GM18907 (cell line): ENCODE data around the gene TLE1.

Source experiments
- ATAC-seq: cut with Tn5 transposase; IDR thresholded peaks from one replicate; pipeline ENCODE4 v1.9.1; 2021; ENCODE audit warnings: mild to moderate bottlenecking, moderate library complexity; ENCODE audit not compliant: unreplicated experiment

The TLE1 gene

GRCh38 chr9:81686614-81687520 lies 2.5 kb downstream of the TLE1 start:
- ATAC-seq = no peak

GRCh38 chr9:81685763-81686613 lies 3.4 kb downstream of the TLE1 start:
- no peak for ATAC-seq

GRCh38 chr9:81684635-81685034 lies 4.7 kb downstream of the TLE1 start:
- no peak for ATAC-seq

GRCh38 chr9:81683704-81684103 lies 5.6 kb downstream of the TLE1 start:
- ATAC-seq = no peak

- no peak for ATAC-seq
Observed at GRCh38 chr9:81683238-81683637, 6.1 kb downstream of the TLE1 start.

- no peak for ATAC-seq
Observed at GRCh38 chr9:81682797-81683196, 6.5 kb downstream of the TLE1 start.

GRCh38 chr9:81682177-81682576 lies 7.2 kb downstream of the TLE1 start:
- ATAC-seq = no peak

- no peak for ATAC-seq
Observed at GRCh38 chr9:81680506-81680905, 8.8 kb downstream of the TLE1 start.

GRCh38 chr9:81680006-81680405 lies 9.3 kb downstream of the TLE1 start:
- no peak for ATAC-seq

GRCh38 chr9:81678088-81678487 lies 11.3 kb downstream of the TLE1 start:
- no peak for ATAC-seq

- no peak for ATAC-seq
Observed at GRCh38 chr9:81676395-81676794, 13.0 kb downstream of the TLE1 start.

GRCh38 chr9:81673310-81673709 lies 16.0 kb downstream of the TLE1 start:
- ATAC-seq = no peak

GRCh38 chr9:81671880-81672280 lies 17.5 kb downstream of the TLE1 start:
- no peak for ATAC-seq

GRCh38 chr9:81669866-81670265 lies 19.5 kb downstream of the TLE1 start:
- ATAC-seq = no peak

GRCh38 chr9:81669041-81669651 lies 20.2 kb downstream of the TLE1 start:
- ATAC-seq = no peak

- ATAC-seq = no peak
Observed at GRCh38 chr9:81666123-81666522, 23.2 kb downstream of the TLE1 start.

- ATAC-seq = no peak
Observed at GRCh38 chr9:81665322-81665871, 23.9 kb downstream of the TLE1 start.

GRCh38 chr9:81664638-81665222 lies 24.6 kb downstream of the TLE1 start:
- no peak for ATAC-seq

GRCh38 chr9:81661339-81661738 lies 28.0 kb downstream of the TLE1 start:
- no peak for ATAC-seq

GRCh38 chr9:81656871-81657337 lies 32.4 kb downstream of the TLE1 start:
- ATAC-seq = no peak

GRCh38 chr9:81656004-81656403 lies 33.3 kb downstream of the TLE1 start:
- peak; percentile 71 for ATAC-seq
